Measurements from ENCODE around the gene NGLY1. TPM values are rescaled to one million over a fixed set of nuclear protein-coding genes. Genes with fewer than 3 reads are reported as not detected.
A peak's percentile ranks its signal among the peaks of the same experiment; 100 is the strongest.

Gene NGLY1
- total RNA-seq, result 31.7 TPM

GRCh38 chr3:25782938-25783660, at the start of gene NGLY1:
Gene NGLY1 (minus strand): TSS chr3:25783443. CDS start chr3:25783390, 53 bp downstream.
- H3K27me3 ChIP-seq, result no peaks in the 10 kb centered on the region
- H3K36me3 ChIP-seq, result no peaks in the 10 kb centered on the region
- H3K4me3 ChIP-seq, result peak within 1 kb of the TSS; percentile 56 to 94
- H3K9me3 ChIP-seq, result no peaks in the 10 kb centered on the region
- TF ChIP-seq POLR2A (IDR thresholded peaks at IDR 0.05) (peak in 1 of 2 donors; percentile 84), POLR2AphosphoS5 (IDR thresholded peaks at IDR 0.05; ENCODE audit: insufficient read depth in 1 of 2, low read depth in 1 of 2) (peak in 1 of 2 donors; percentile 83), CTCF (IDR thresholded peaks at IDR 0.05) (peak in 1 of 3 experiments; percentile 6)
- H3K27ac ChIP-seq, result peak within 1 kb of the TSS; percentile 87
- no peak for DNase-seq (ENCODE audit: extremely low spot score in 2 of 2)
- H3K4me1 ChIP-seq, result peaks cover 16% of the 10 kb centered on the region
- intact Hi-C loops (cut with DNase I), result loop anchor here (10.0 kb wide), 1 partner anchor 118 kb away; the partner anchor contains the start of gene TOP2B

GRCh38 chr3:25831578-25831977, 48.3 kb upstream of the NGLY1 start:
- Histone ChIP-seq H3K27ac (no peak overlapping the region), H3K4me1 (peaks cover 7% of the 10 kb centered on the region), H3K4me3 (no peak overlapping the region), H3K27me3 (no peaks in the 10 kb centered on the region), H3K36me3 (no peaks in the 10 kb centered on the region), H3K9me3 (no peaks in the 10 kb centered on the region)
- TF ChIP-seq POLR2AphosphoS5 (IDR thresholded peaks at IDR 0.05; ENCODE audit: insufficient read depth in 1 of 2, low read depth in 1 of 2) (no peak), POLR2A (IDR thresholded peaks at IDR 0.05) (no peak), CTCF (IDR thresholded peaks at IDR 0.05) (no peak)
- no peak for DNase-seq (ENCODE audit: extremely low spot score in 2 of 2)
- intact Hi-C loops (cut with DNase I), result no loop called here

- Histone ChIP-seq H3K27me3 (no peaks in the 10 kb centered on the region), H3K27ac (no peak overlapping the region), H3K4me1 (peaks cover 7% of the 10 kb centered on the region), H3K4me3 (no peak overlapping the region), H3K36me3 (no peaks in the 10 kb centered on the region), H3K9me3 (no peaks in the 10 kb centered on the region)
- TF ChIP-seq POLR2AphosphoS5 (IDR thresholded peaks at IDR 0.05; ENCODE audit: insufficient read depth in 1 of 2, low read depth in 1 of 2) (no peak), CTCF (IDR thresholded peaks at IDR 0.05) (no peak), POLR2A (IDR thresholded peaks at IDR 0.05) (no peak)
- DNase-seq (ENCODE audit: extremely low spot score in 2 of 2), result no peak
- intact Hi-C loops (cut with DNase I), result no loop called here
Observed at GRCh38 chr3:25830373-25831280, 47.4 kb upstream of the NGLY1 start.

- Histone ChIP-seq H3K36me3 (no peaks in the 10 kb centered on the region), H3K4me3 (no peak overlapping the region), H3K9me3 (no peaks in the 10 kb centered on the region), H3K27ac (no peak overlapping the region), H3K27me3 (no peaks in the 10 kb centered on the region), H3K4me1 (peaks cover 2% of the 10 kb centered on the region)
- intact Hi-C loops (cut with DNase I), result no loop called here
- no peak for DNase-seq (ENCODE audit: extremely low spot score in 2 of 2)
- TF ChIP-seq POLR2A (IDR thresholded peaks at IDR 0.05), result no peak
- TF ChIP-seq CTCF (IDR thresholded peaks at IDR 0.05), result no peak
- TF ChIP-seq POLR2AphosphoS5 (IDR thresholded peaks at IDR 0.05; ENCODE audit: insufficient read depth in 1 of 2, low read depth in 1 of 2), result no peak
Observed at GRCh38 chr3:25826510-25826909, 43.3 kb upstream of the NGLY1 start.
